A673 (cell line): ENCODE measurements around the gene SERGEF. TPM values are rescaled to one million over a fixed set of nuclear protein-coding genes. Genes with fewer than 3 reads are reported as not detected.

Source experiments
- BruUV-seq: library from RNA; stranded (reverse); fragments of 400-500 nt; replicated peaks from 2 replicates; lab custom pipeline; 2021; lab: Mats Ljungman, UMichigan
- CTCF ChIA-PET: fragments of 300-600 bp; sonication (Branson Sonifier 250); formaldehyde crosslinking; loops from one replicate; lab custom pipeline; 2022; ENCODE audit warnings: antibody characterized with exemption; lab: Charles Lee
- POLR2A ChIA-PET: fragments of 300-600 bp; sonication (Branson Sonifier 250); formaldehyde crosslinking; loops from one replicate; lab custom pipeline; 2022; ENCODE audit warnings: antibody characterized with exemption; ENCODE audit not compliant: low non-redundant PET; lab: Charles Lee
- DNase-seq: peaks from one replicate; pipeline ENCODE4 v3.0.0-alpha.2; 2015; ENCODE audit warnings: low spot score
- H3K27ac ChIP-seq: fragments of 200-600 bp; sonication (generic); 2 replicates; pipeline ENCODE4 v1.5.1; 2016; ENCODE audit warnings: mixed run types, low read depth, mild to moderate bottlenecking, mixed read lengths, antibody characterized with exemption, low read length; ENCODE audit not compliant: poor library complexity, severe bottlenecking
- H3K27me3 ChIP-seq: fragments of 200-600 bp; sonication (generic); replicated peaks from 2 replicates; pipeline ENCODE4 v1.6.1; 2017; ENCODE audit warnings: mixed run types, low read depth, mild to moderate bottlenecking, mixed read lengths, antibody characterized with exemption, low read length; ENCODE audit not compliant: insufficient read depth, poor library complexity
- H3K36me3 ChIP-seq: fragments of 200-600 bp; sonication (generic); 2 replicates; pipeline ENCODE4 v1.6.1; 2016; ENCODE audit warnings: mixed run types, mild to moderate bottlenecking, mixed read lengths, antibody characterized with exemption, low read length; ENCODE audit not compliant: insufficient read depth, poor library complexity, severe bottlenecking
- H3K4me1 ChIP-seq: fragments of 200-600 bp; sonication (generic); 2 replicates; pipeline ENCODE4 v1.6.1; 2017; ENCODE audit warnings: mixed run types, mild to moderate bottlenecking, mixed read lengths, antibody characterized with exemption, low read length; ENCODE audit not compliant: insufficient read depth, poor library complexity, severe bottlenecking
- H3K4me3 ChIP-seq: fragments of 200-600 bp; sonication (generic); 2 replicates; pipeline ENCODE4 v1.5.1; 2016; ENCODE audit warnings: low read depth, mixed run types, mild to moderate bottlenecking, mixed read lengths, low read length; ENCODE audit not compliant: poor library complexity, severe bottlenecking
- H3K9me3 ChIP-seq: fragments of 200-600 bp; sonication (generic); 2 replicates; pipeline ENCODE4 v1.6.1; 2016; ENCODE audit warnings: mixed run types, low read depth, mild to moderate bottlenecking, mixed read lengths, antibody characterized with exemption, low read length; ENCODE audit not compliant: poor library complexity, severe bottlenecking
- CTCF ChIP-seq: fragments of 300-800, 200-600 bp; sonication (generic); conservative IDR thresholded peaks from 2 replicates; pipeline ENCODE4 v1.5.1; 2017; ENCODE audit warnings: low read depth, mild to moderate bottlenecking, antibody characterized with exemption, low read length, moderate library complexity, mixed read lengths
- EZH2 ChIP-seq: fragments of 200-600 bp; sonication (generic); IDR thresholded peaks from 2 replicates; pipeline ENCODE4 v1.6.1; 2017; ENCODE audit warnings: borderline replicate concordance, low read depth, mild to moderate bottlenecking, mixed read lengths, antibody characterized with exemption, low read length; ENCODE audit not compliant: poor library complexity, severe bottlenecking
- intact Hi-C: fragments of 100-400 bp; cut with micrococcal nuclease; formaldehyde crosslinking; loops from one replicate; pipeline ENCODE4 v1.10.0; 2022; ENCODE audit not compliant: unreplicated experiment
- total RNA-seq: library from RNA; stranded (reverse); gene quantifications from 2 replicates; pipeline ENCODE4 v1.2.3, GENCODE V29; 2021

Gene SERGEF
- total RNA-seq, 1 experiment from 2014 or later = 15.2 TPM

- intact Hi-C loops = no loop called here
- DNase-seq = no peak
- Histone ChIP-seq H3K36me3 (no peaks in the 10 kb centered on the region), H3K27me3 (no peaks in the 10 kb centered on the region), H3K27ac (no peak overlapping the region), H3K4me3 (no peak overlapping the region), H3K4me1 (no peaks in the 10 kb centered on the region), H3K9me3 (no peaks in the 10 kb centered on the region)
- ChIA-PET CTCF (no interaction called here), POLR2A (no interaction called here)
- no TSS peak for BruUV-seq
- no peak for TF ChIP-seq EZH2
Measured at GRCh38 chr11:17773674-17774073, 239.2 kb downstream of the SERGEF start.

GRCh38 chr11:17772704-17773600 lies 239.9 kb downstream of the SERGEF start:
- DNase-seq = no peak
- Histone ChIP-seq H3K4me1 (no peaks in the 10 kb centered on the region), H3K9me3 (no peaks in the 10 kb centered on the region), H3K27me3 (no peaks in the 10 kb centered on the region), H3K36me3 (no peaks in the 10 kb centered on the region), H3K4me3 (no peak overlapping the region), H3K27ac (no peak overlapping the region)
- BruUV-seq = no TSS peak
- ChIA-PET CTCF (no interaction called here), POLR2A (no interaction called here)
- TF ChIP-seq EZH2 = no peak
- TF ChIP-seq CTCF = no peak
- intact Hi-C loops = no loop called here

GRCh38 chr11:17771841-17772401 lies 240.9 kb downstream of the SERGEF start:
- H3K4me1 ChIP-seq = no peaks in the 10 kb centered on the region
- CTCF ChIA-PET = no interaction called here
- POLR2A ChIA-PET = no interaction called here
- H3K9me3 ChIP-seq = no peaks in the 10 kb centered on the region
- DNase-seq = no peak
- no TSS peak for BruUV-seq
- H3K27me3 ChIP-seq = no peaks in the 10 kb centered on the region
- H3K4me3 ChIP-seq = no peak overlapping the region
- H3K36me3 ChIP-seq = no peaks in the 10 kb centered on the region
- intact Hi-C loops = no loop called here
- H3K27ac ChIP-seq = no peak overlapping the region
- no peak for TF ChIP-seq CTCF
- TF ChIP-seq EZH2 = no peak
